ENCODE results near the gene HDAC9. TPM values are rescaled to one million over a fixed set of nuclear protein-coding genes. Genes with fewer than 3 reads are reported as not detected.

HDAC9 gene
- total RNA-seq, 1 experiment from 2014 or later, result 4.3 TPM

GRCh38 chr7:18469316-18469715, 26.2 kb upstream of the HDAC9 start:
- RAD21 ChIA-PET (ENCODE audit: low non-redundant PET in 1 of 2, low total read pairs in 2 of 2, uncharacterized antibody in 2 of 2, unreplicated experiment in 2 of 2), result no interaction called here
- POLR2A ChIA-PET, result no interaction called here

More at GRCh38 chr7:18469316-18469715, 26.2 kb upstream of the HDAC9 start:
- H3K9me2 ChIP-seq (ENCODE audit: insufficient read depth), result no peaks in the 10 kb centered on the region
- H3K36me3 ChIP-seq (ENCODE audit: control insufficient read depth in 1 of 2, insufficient read depth in 2 of 2, low read length in 2 of 2), result no peaks in the 10 kb centered on the region
- no peak overlapping the region for H2AFZ ChIP-seq (ENCODE audit: low read depth, low read length, poor library complexity, severe bottlenecking)
- no peak overlapping the region for H3K4me3 ChIP-seq (replicated peaks in 1 of 2; ENCODE audit: low read depth in 1 of 2, low read length in 2 of 2)
- no peak for ATAC-seq
- no peaks in the 10 kb centered on the region for H3K9me3 ChIP-seq (ENCODE audit: control insufficient read depth in 1 of 2, insufficient read depth in 1 of 2, low read depth in 1 of 2, low read length in 2 of 2)
- no peaks in the 10 kb centered on the region for H4K20me1 ChIP-seq (ENCODE audit: insufficient read depth)
- H3K4me2 ChIP-seq (ENCODE audit: low read length), result no peak overlapping the region
- intact Hi-C loops (cut with micrococcal nuclease), result no loop called here
- H3K27ac ChIP-seq (ENCODE audit: low read depth, low read length), result no peak overlapping the region
- no peaks in the 10 kb centered on the region for H3K4me1 ChIP-seq (ENCODE audit: control insufficient read depth in 1 of 2, insufficient read depth in 2 of 2, low read length in 2 of 2)
- no TSS peak for BruUV-seq (replicated peaks)
- no peak overlapping the region for H3K9ac ChIP-seq (ENCODE audit: low read length)
- no peaks in the 10 kb centered on the region for H3K27me3 ChIP-seq (ENCODE audit: insufficient read depth, low read length)
- DNase-seq (ENCODE audit: low read depth, low spot score), result no peak
- no peak for TF ChIP-seq EZH2phosphoT487 (IDR thresholded peaks at IDR 0.05; ENCODE audit: borderline replicate concordance)
- TF ChIP-seq SIN3A (IDR thresholded peaks at IDR 0.05; ENCODE audit: low read depth), result no peak
- TF ChIP-seq REST (IDR thresholded peaks at IDR 0.05; ENCODE audit: low read depth), result no peak
- TF ChIP-seq CBX3 (IDR thresholded peaks at IDR 0.05; ENCODE audit: low read depth), result no peak
- no peak for TF ChIP-seq CTCF (IDR thresholded peaks at IDR 0.05 in 2 of 3, conservative IDR thresholded peaks at IDR 0.05 in 1 of 3; ENCODE audit: borderline replicate concordance in 1 of 3, insufficient read depth in 1 of 3, low read depth in 2 of 3, low read length in 2 of 3)
- no peak for TF ChIP-seq YY1 (IDR thresholded peaks at IDR 0.05; ENCODE audit: extremely low read depth, insufficient replicate concordance, low read depth, low read length)
- no peak for TF ChIP-seq ZNF274 (IDR thresholded peaks at IDR 0.05; ENCODE audit: low read depth, low read length)
- TF ChIP-seq ELF1 (IDR thresholded peaks at IDR 0.05; ENCODE audit: borderline replicate concordance, low read depth), result no peak
- TF ChIP-seq JUND (IDR thresholded peaks at IDR 0.05), result no peak
- no peak for TF ChIP-seq RAD21 (IDR thresholded peaks at IDR 0.05; ENCODE audit: low read depth)
- TF ChIP-seq EGR1 (IDR thresholded peaks at IDR 0.05; ENCODE audit: low read depth), result no peak
- no peak for TF ChIP-seq SRF (IDR thresholded peaks at IDR 0.05; ENCODE audit: low read depth)
- no peak for TF ChIP-seq FOSL1 (IDR thresholded peaks at IDR 0.05; ENCODE audit: low read depth)
- no peak for TF ChIP-seq ATF3 (IDR thresholded peaks at IDR 0.05)
- TF ChIP-seq SP1 (IDR thresholded peaks at IDR 0.05; ENCODE audit: low read depth), result no peak
- CTCF ChIA-PET, result no interaction called here
- H3K79me2 ChIP-seq (ENCODE audit: insufficient read depth, low read length), result no peaks in the 10 kb centered on the region
